ENCODE data around the gene TRIM50.
"Not testable (repeated sequence)": the region's sequence is repeated elsewhere in the genome, so short reads cannot be mapped to it uniquely, and the experiment has no call there.

DNA sequence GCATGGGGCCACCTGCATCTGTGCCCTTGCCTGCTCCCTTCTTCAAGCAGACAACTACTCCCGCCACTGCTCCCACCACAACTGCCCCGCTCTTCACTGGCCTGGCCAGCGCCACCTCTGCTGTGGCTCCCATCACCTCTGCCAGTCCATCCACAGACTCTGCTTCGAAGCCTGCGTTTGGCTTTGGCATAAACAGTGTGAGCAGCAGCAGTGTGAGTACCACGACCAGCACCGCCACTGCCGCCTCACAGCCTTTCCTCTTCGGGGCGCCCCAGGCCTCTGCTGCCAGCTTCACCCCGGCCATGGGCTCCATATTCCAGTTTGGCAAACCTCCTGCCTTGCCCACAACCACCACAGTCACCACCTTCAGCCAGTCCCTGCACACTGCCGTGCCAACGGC, 30.6 kb downstream of the TRIM50 start:
- TF ChIP-seq CTCF (conservative IDR thresholded peaks at IDR 0.05); EZH2 (IDR thresholded peaks at IDR 0.05; ENCODE audit: low read depth): not testable (repeated sequence)

Measured in PC-9 (cell line).